ENCODE results near the gene ANGPTL2. TPM values are rescaled to one million over a fixed set of nuclear protein-coding genes. Genes with fewer than 3 reads are reported as not detected.

ANGPTL2 gene
- total RNA-seq, 2 experiments from 2014 or later = not detected

- Histone ChIP-seq H3K4me1 (ENCODE audit: insufficient read depth, low read length, poor library complexity, severe bottlenecking) (no peaks in the 10 kb centered on the region), H2AFZ (ENCODE audit: low read length) (no peak overlapping the region), H3K36me3 (ENCODE audit: insufficient read depth, low read length) (no peaks in the 10 kb centered on the region), H3K9me3 (ENCODE audit: low read length) (no peaks in the 10 kb centered on the region), H3K9me2 (ENCODE audit: insufficient read depth, low read length) (no peaks in the 10 kb centered on the region), H3K4me2 (ENCODE audit: low read length) (no peak overlapping the region), H3K79me2 (ENCODE audit: insufficient read depth, low read depth, low read length) (no peaks in the 10 kb centered on the region), H3K4me3 (ENCODE audit: low read depth, low read length, poor library complexity, severe bottlenecking) (no peak overlapping the region), H3K27ac (ENCODE audit: low read depth, low read length, poor library complexity, severe bottlenecking) (no peak overlapping the region), H4K20me1 (ENCODE audit: insufficient read depth, low read length) (no peaks in the 10 kb centered on the region)
- no peak for TF ChIP-seq EZH2phosphoT487 (IDR thresholded peaks at IDR 0.05; ENCODE audit: borderline replicate concordance, low read depth, low read length)
- TF ChIP-seq CTCF (conservative IDR thresholded peaks at IDR 0.05; ENCODE audit: low read length) = no peak
- intact Hi-C loops (cut with micrococcal nuclease; ENCODE audit: unreplicated experiment) = no loop called here
- POLR2A ChIA-PET = no interaction called here
- no peak for DNase-seq (ENCODE audit: low spot score)
- no TSS peak for BruUV-seq (replicated peaks)
- CTCF ChIA-PET (ENCODE audit: unreplicated experiment) = interaction anchor here (0.6 kb wide), 1 partner anchor 59 kb away, joined by 5 read pairs; no protein-coding TSS in a partner anchor
These were observed 2.4 kb upstream of the ANGPTL2 start for GRCh38 chr9:127124792-127125191.

- CTCF ChIA-PET (ENCODE audit: unreplicated experiment) = no interaction called here
- Histone ChIP-seq H2AFZ (ENCODE audit: low read length) (no peak overlapping the region), H3K9me2 (ENCODE audit: insufficient read depth, low read length) (no peaks in the 10 kb centered on the region), H3K79me2 (ENCODE audit: insufficient read depth, low read depth, low read length) (no peaks in the 10 kb centered on the region), H3K36me3 (ENCODE audit: insufficient read depth, low read length) (no peaks in the 10 kb centered on the region), H3K4me1 (ENCODE audit: insufficient read depth, low read length, poor library complexity, severe bottlenecking) (peaks cover 4% of the 10 kb centered on the region), H3K4me3 (ENCODE audit: low read depth, low read length, poor library complexity, severe bottlenecking) (no peak overlapping the region), H3K4me2 (ENCODE audit: low read length) (no peak overlapping the region), H4K20me1 (ENCODE audit: insufficient read depth, low read length) (no peaks in the 10 kb centered on the region), H3K27ac (ENCODE audit: low read depth, low read length, poor library complexity, severe bottlenecking) (no peak overlapping the region), H3K9me3 (ENCODE audit: low read length) (no peaks in the 10 kb centered on the region)
- intact Hi-C loops (cut with micrococcal nuclease; ENCODE audit: unreplicated experiment) = no loop called here
- DNase-seq (ENCODE audit: low spot score) = no peak
- POLR2A ChIA-PET = no interaction called here
- TF ChIP-seq CTCF (conservative IDR thresholded peaks at IDR 0.05; ENCODE audit: low read length) (no peak), EZH2phosphoT487 (IDR thresholded peaks at IDR 0.05; ENCODE audit: borderline replicate concordance, low read depth, low read length) (no peak)
- BruUV-seq (replicated peaks) = no TSS peak
These were observed 1.7 kb upstream of the ANGPTL2 start for GRCh38 chr9:127124111-127124531.

GRCh38 chr9:127123064-127123890 is 842 bp upstream of the ANGPTL2 start:
- POLR2A ChIA-PET = interaction anchor here (0.5 kb wide), 2 partner anchors 18 to 688 kb away, joined by 4 to 5 read pairs; no protein-coding TSS in a partner anchor
- Histone ChIP-seq H3K4me3 (ENCODE audit: low read depth, low read length, poor library complexity, severe bottlenecking) (no peak overlapping the region), H3K4me1 (ENCODE audit: insufficient read depth, low read length, poor library complexity, severe bottlenecking) (peaks cover 4% of the 10 kb centered on the region), H3K9me3 (ENCODE audit: low read length) (no peaks in the 10 kb centered on the region), H2AFZ (ENCODE audit: low read length) (no peak overlapping the region), H3K4me2 (ENCODE audit: low read length) (no peak overlapping the region), H3K27ac (ENCODE audit: low read depth, low read length, poor library complexity, severe bottlenecking) (no peak overlapping the region), H3K9me2 (ENCODE audit: insufficient read depth, low read length) (no peaks in the 10 kb centered on the region), H4K20me1 (ENCODE audit: insufficient read depth, low read length) (no peaks in the 10 kb centered on the region), H3K36me3 (ENCODE audit: insufficient read depth, low read length) (no peaks in the 10 kb centered on the region), H3K79me2 (ENCODE audit: insufficient read depth, low read depth, low read length) (no peaks in the 10 kb centered on the region)
- intact Hi-C loops (cut with micrococcal nuclease; ENCODE audit: unreplicated experiment) = no loop called here
- DNase-seq (ENCODE audit: low spot score) = no peak
- CTCF ChIA-PET (ENCODE audit: unreplicated experiment) = no interaction called here
- TF ChIP-seq CTCF (conservative IDR thresholded peaks at IDR 0.05; ENCODE audit: low read length) (no peak), EZH2phosphoT487 (IDR thresholded peaks at IDR 0.05; ENCODE audit: borderline replicate concordance, low read depth, low read length) (no peak)
- no TSS peak for BruUV-seq (replicated peaks)
